ENCODE results near the gene PCF11. TPM values are rescaled to one million over a fixed set of nuclear protein-coding genes. Genes with fewer than 3 reads are reported as not detected.
"Not testable (repeated sequence)": the region's sequence is repeated elsewhere in the genome, so short reads cannot be mapped to it uniquely, and the experiment has no call there.

The PCF11 gene
- total RNA-seq, 1 donor from 2014 or later = 46.7 TPM

DNA sequence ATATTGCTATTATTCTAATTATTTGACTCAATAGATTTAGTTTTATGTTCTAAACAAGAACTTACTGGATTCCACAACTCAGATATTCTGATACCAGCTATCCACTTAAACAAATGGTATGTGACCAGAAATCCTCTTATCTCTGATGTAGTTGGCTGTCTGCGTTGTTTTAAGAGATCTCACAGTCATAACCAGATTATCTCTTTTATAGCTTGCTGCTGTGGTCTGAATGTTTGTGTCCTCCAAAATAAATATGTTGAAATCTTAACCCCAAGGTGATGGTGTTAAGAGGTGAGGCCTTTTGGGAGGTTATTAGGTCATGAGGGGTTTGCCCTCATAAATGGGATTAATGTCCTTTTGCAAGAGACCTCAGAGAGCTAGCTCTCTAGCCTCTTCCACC is 49.3 kb downstream of the PCF11 start:
- no peak for TF ChIP-seq CTCF (IDR thresholded peaks at IDR 0.05; ENCODE audit: partially characterized antibody, unreplicated experiment)
- no peaks in the 10 kb centered on the region for H3K36me3 Mint-ChIP-seq (ENCODE audit: unreplicated experiment)
- no peaks in the 10 kb centered on the region for H3K4me1 Mint-ChIP-seq (ENCODE audit: low read depth, unreplicated experiment)
- H3K27ac Mint-ChIP-seq (ENCODE audit: unreplicated experiment) = no peak overlapping the region
- no peak for DNase-seq
- no peaks in the 10 kb centered on the region for H3K27me3 Mint-ChIP-seq (ENCODE audit: unreplicated experiment)
- no peak overlapping the region for H3K4me3 Mint-ChIP-seq (ENCODE audit: unreplicated experiment)
- no peaks in the 10 kb centered on the region for H3K9me3 Mint-ChIP-seq (ENCODE audit: unreplicated experiment)

GRCh38 chr11:83206771-83207382 is 49.9 kb downstream of the PCF11 start:
- not testable (repeated sequence) for H3K9me3 Mint-ChIP-seq (ENCODE audit: unreplicated experiment); H3K36me3 Mint-ChIP-seq (ENCODE audit: unreplicated experiment); H3K27ac Mint-ChIP-seq (ENCODE audit: unreplicated experiment); DNase-seq; H3K4me3 Mint-ChIP-seq (ENCODE audit: unreplicated experiment); H3K27me3 Mint-ChIP-seq (ENCODE audit: unreplicated experiment); H3K4me1 Mint-ChIP-seq (ENCODE audit: low read depth, unreplicated experiment)

DNA sequence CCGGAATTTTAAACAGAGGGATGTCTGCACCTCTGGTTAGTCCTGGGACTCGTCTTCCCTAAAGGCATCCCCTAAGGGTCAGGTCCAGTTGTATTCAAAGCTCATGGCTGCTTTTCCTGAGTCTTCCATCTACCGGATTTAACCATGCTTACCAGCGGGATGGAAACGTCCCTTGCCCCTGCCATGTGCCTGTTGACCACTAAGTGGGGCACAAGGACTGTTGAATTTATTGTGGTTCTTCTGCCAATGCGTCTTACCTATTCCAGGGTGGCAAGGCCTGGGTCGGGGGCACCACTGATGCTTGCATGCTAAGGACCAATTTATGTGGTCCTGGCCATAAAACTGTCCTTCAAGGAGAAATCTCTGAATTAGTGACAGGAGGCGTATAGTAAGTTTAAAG is 62.2 kb downstream of the PCF11 start:
- TF ChIP-seq CTCF (IDR thresholded peaks at IDR 0.05; ENCODE audit: partially characterized antibody, unreplicated experiment) = no peak
- H3K36me3 Mint-ChIP-seq (ENCODE audit: unreplicated experiment) = no peaks in the 10 kb centered on the region
- no peak for DNase-seq
- H3K27ac Mint-ChIP-seq (ENCODE audit: unreplicated experiment) = no peak overlapping the region
- no peaks in the 10 kb centered on the region for H3K9me3 Mint-ChIP-seq (ENCODE audit: unreplicated experiment)
- H3K4me1 Mint-ChIP-seq (ENCODE audit: low read depth, unreplicated experiment) = no peaks in the 10 kb centered on the region
- H3K4me3 Mint-ChIP-seq (ENCODE audit: unreplicated experiment) = no peak overlapping the region
- no peaks in the 10 kb centered on the region for H3K27me3 Mint-ChIP-seq (ENCODE audit: unreplicated experiment)

- Mint-ChIP-seq H3K27me3 (ENCODE audit: unreplicated experiment) (no peaks in the 10 kb centered on the region), H3K9me3 (ENCODE audit: unreplicated experiment) (no peaks in the 10 kb centered on the region), H3K4me3 (ENCODE audit: unreplicated experiment) (no peak overlapping the region), H3K27ac (ENCODE audit: unreplicated experiment) (no peak overlapping the region), H3K4me1 (ENCODE audit: low read depth, unreplicated experiment) (no peaks in the 10 kb centered on the region), H3K36me3 (ENCODE audit: unreplicated experiment) (no peaks in the 10 kb centered on the region)
- DNase-seq = no peak
- no peak for TF ChIP-seq CTCF (IDR thresholded peaks at IDR 0.05; ENCODE audit: partially characterized antibody, unreplicated experiment)
Observed at GRCh38 chr11:83220260-83220659, 63.3 kb downstream of the PCF11 start.

DNA sequence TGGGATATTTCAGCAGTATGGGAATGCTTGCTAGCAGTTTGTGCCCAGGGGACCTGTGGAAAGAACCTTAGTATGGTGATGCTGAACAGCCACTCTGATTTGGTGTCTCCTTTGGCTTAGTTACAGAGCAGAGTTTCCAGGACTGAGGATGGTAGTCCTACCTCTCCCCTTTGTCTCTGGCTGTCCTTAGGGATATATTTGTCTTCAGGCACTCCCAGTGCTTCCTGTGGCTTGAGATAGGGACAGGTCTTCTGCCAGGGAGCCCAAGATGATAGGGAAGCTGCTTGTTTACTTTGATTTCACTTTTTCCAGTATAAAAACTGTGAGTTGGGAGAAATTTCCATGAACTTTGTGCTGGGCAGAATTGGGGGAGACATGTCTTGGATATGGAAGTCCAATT is 64.8 kb downstream of the PCF11 start:
- H3K27ac Mint-ChIP-seq (ENCODE audit: unreplicated experiment) = no peak overlapping the region
- H3K4me1 Mint-ChIP-seq (ENCODE audit: low read depth, unreplicated experiment) = no peaks in the 10 kb centered on the region
- no peaks in the 10 kb centered on the region for H3K27me3 Mint-ChIP-seq (ENCODE audit: unreplicated experiment)
- H3K36me3 Mint-ChIP-seq (ENCODE audit: unreplicated experiment) = no peaks in the 10 kb centered on the region
- no peak for DNase-seq
- no peak for TF ChIP-seq CTCF (IDR thresholded peaks at IDR 0.05; ENCODE audit: partially characterized antibody, unreplicated experiment)
- H3K9me3 Mint-ChIP-seq (ENCODE audit: unreplicated experiment) = no peaks in the 10 kb centered on the region
- no peak overlapping the region for H3K4me3 Mint-ChIP-seq (ENCODE audit: unreplicated experiment)
